SK-N-SH treated with all-trans-retinoic acid at 6 μM for 48 hours (cell line): ENCODE data around the gene AIP.

Experiments used
- ATAC-seq: fragments of 200-7000 bp; cut with Tn5 transposase; 3 replicates; pipeline ENCODE4 v1.9.1; 2020; ENCODE audit warnings: mild to moderate bottlenecking, moderate library complexity
- ARNTL ChIP-seq: fragments of 450-650 bp; formaldehyde crosslinking; IDR thresholded peaks from 2 replicates; pipeline ENCODE4 v1.5.0; 2020; ENCODE audit warnings: low read depth, mild to moderate bottlenecking, moderate library complexity, borderline replicate concordance
- BACH2 ChIP-seq: fragments of 250-450 bp; sonication (Bioruptor Pico); IDR thresholded peaks from 2 replicates; pipeline ENCODE4 v1.9.0; 2021; ENCODE audit warnings: mild to moderate bottlenecking, borderline replicate concordance
- CREB5 ChIP-seq: fragments of 250-450 bp; sonication (Bioruptor Pico); IDR thresholded peaks from 2 replicates; pipeline ENCODE4 v1.5.1; 2020; ENCODE audit warnings: low read depth, mild to moderate bottlenecking, moderate library complexity
- CSDC2 ChIP-seq: fragments of 250-450 bp; sonication (Bioruptor Pico); IDR thresholded peaks from 2 replicates; pipeline ENCODE4 v1.5.0; 2020; ENCODE audit warnings: mild to moderate bottlenecking, moderate library complexity
- CSRNP3 ChIP-seq: fragments of 250-450 bp; sonication (Bioruptor Pico); IDR thresholded peaks from 2 replicates; pipeline ENCODE4 v1.5.1; 2021; ENCODE audit warnings: mild to moderate bottlenecking, moderate library complexity
- ESRRG ChIP-seq: fragments of 250-450 bp; sonication (Bioruptor Pico); IDR thresholded peaks from 2 replicates; pipeline ENCODE4 v1.6.1; 2021; ENCODE audit warnings: mild to moderate bottlenecking
- GLIS3 ChIP-seq: fragments of 250-450 bp; sonication (Bioruptor Pico); IDR thresholded peaks from 2 replicates; pipeline ENCODE4 v1.5.0; 2020; ENCODE audit warnings: mild to moderate bottlenecking, moderate library complexity
- ISL1 ChIP-seq: fragments of 250-450 bp; sonication (Bioruptor Pico); IDR thresholded peaks from 2 replicates; pipeline ENCODE4 v2.1.2; 2022; ENCODE audit warnings: mild to moderate bottlenecking, moderate library complexity
- OSR1 ChIP-seq: fragments of 250-450 bp; sonication (Bioruptor Pico); IDR thresholded peaks from 2 replicates; pipeline ENCODE4 v1.8.0; 2022; ENCODE audit warnings: moderate library complexity, mild to moderate bottlenecking, inconsistent platforms
- PATZ1 ChIP-seq: fragments of 250-450 bp; sonication (Bioruptor Pico); IDR thresholded peaks from 2 replicates; pipeline ENCODE4 v1.8.0; 2020; ENCODE audit warnings: mild to moderate bottlenecking, moderate library complexity, borderline replicate concordance
- POU6F1 ChIP-seq: fragments of 250-450 bp; sonication (Bioruptor Pico); IDR thresholded peaks from 2 replicates; pipeline ENCODE4 v1.8.0; 2021; ENCODE audit warnings: low read depth, mild to moderate bottlenecking, moderate library complexity, borderline replicate concordance
- PPARA ChIP-seq: fragments of 250-450 bp; sonication (Bioruptor Pico); IDR thresholded peaks from 2 replicates; pipeline ENCODE4 v1.5.0; 2020; ENCODE audit warnings: mild to moderate bottlenecking, borderline replicate concordance
- RARB ChIP-seq: fragments of 250-450 bp; sonication (Bioruptor Pico); IDR thresholded peaks from 2 replicates; pipeline ENCODE4 v1.8.0; 2021; ENCODE audit warnings: mild to moderate bottlenecking, moderate library complexity
- SNAI2 ChIP-seq: fragments of 250-450 bp; sonication (Bioruptor Pico); IDR thresholded peaks from 2 replicates; pipeline ENCODE4 v1.5.0; 2020; ENCODE audit warnings: mild to moderate bottlenecking, moderate library complexity
- TCF4 ChIP-seq: fragments of 250-450 bp; sonication (Bioruptor Pico); IDR thresholded peaks from 2 replicates; pipeline ENCODE4 v1.8.0; 2021; ENCODE audit warnings: mild to moderate bottlenecking, moderate library complexity, borderline replicate concordance
- TOX ChIP-seq: fragments of 250-450 bp; sonication (Bioruptor Pico); IDR thresholded peaks from 2 replicates; pipeline ENCODE4 v1.8.0; 2021; ENCODE audit warnings: mild to moderate bottlenecking, moderate library complexity, borderline replicate concordance
- TSHZ2 ChIP-seq: fragments of 250-450 bp; sonication (Bioruptor Pico); IDR thresholded peaks from 2 replicates; pipeline ENCODE4 v1.5.0; 2020; ENCODE audit warnings: mild to moderate bottlenecking, moderate library complexity
- ZFP3 ChIP-seq: fragments of 250-450 bp; sonication (Bioruptor Pico); IDR thresholded peaks from 2 replicates; pipeline ENCODE4 v1.5.0; 2020; ENCODE audit warnings: mild to moderate bottlenecking, moderate library complexity
- ZFP30 ChIP-seq: fragments of 450-650 bp; formaldehyde crosslinking; IDR thresholded peaks from 2 replicates; pipeline ENCODE4 v1.5.0; 2022; ENCODE audit warnings: mild to moderate bottlenecking, moderate library complexity
- ZNF565 ChIP-seq: fragments of 450-650 bp; formaldehyde crosslinking; conservative IDR thresholded peaks from 2 replicates; pipeline ENCODE4 v1.5.0; 2020; ENCODE audit warnings: low read depth, mild to moderate bottlenecking, moderate library complexity
- ZNF70 ChIP-seq: fragments of 450-650 bp; formaldehyde crosslinking; IDR thresholded peaks from 2 replicates; pipeline ENCODE4 v1.5.0; 2020; ENCODE audit warnings: mild to moderate bottlenecking, moderate library complexity
- ZNF8 ChIP-seq: fragments of 450-650 bp; formaldehyde crosslinking; IDR thresholded peaks from 2 replicates; pipeline ENCODE4 v1.5.0; 2020; ENCODE audit warnings: mild to moderate bottlenecking, moderate library complexity

The AIP gene

GRCh38 chr11:67530282-67530592, 47.4 kb downstream of the AIP start:
- no peak for ATAC-seq
- TF ChIP-seq SNAI2 (CRISPR knock-in tag) (no peak), PPARA (CRISPR knock-in tag) (no peak), GLIS3 (CRISPR knock-in tag) (no peak), TSHZ2 (CRISPR knock-in tag) (no peak), ZFP30 (CRISPR knock-in tag) (no peak), ZNF70 (CRISPR knock-in tag) (no peak), RARB (no peak), ARNTL (CRISPR knock-in tag) (no peak), ESRRG (CRISPR knock-in tag) (no peak), CSRNP3 (no peak), ISL1 (no peak), POU6F1 (no peak), PATZ1 (CRISPR knock-in tag) (no peak), CSDC2 (CRISPR knock-in tag) (no peak), ZNF8 (CRISPR knock-in tag) (no peak), BACH2 (CRISPR knock-in tag) (no peak), CREB5 (CRISPR knock-in tag) (no peak)
- TF ChIP-seq, all 23 proteins: peak for 0

GRCh38 chr11:67532889-67533288, 50.1 kb downstream of the AIP start:
- TF ChIP-seq GLIS3 (CRISPR knock-in tag) (no peak), SNAI2 (CRISPR knock-in tag) (no peak), ZNF565 (no peak), ISL1 (no peak), OSR1 (CRISPR knock-in tag) (no peak), CSRNP3 (no peak), ZFP3 (no peak), CSDC2 (CRISPR knock-in tag) (no peak)
- ATAC-seq = no peak

- no peak for ATAC-seq
- no peak for TF ChIP-seq SNAI2 (CRISPR knock-in tag)
- TF ChIP-seq ZFP3 = no peak
- no peak for TF ChIP-seq GLIS3 (CRISPR knock-in tag)
- TF ChIP-seq ESRRG (CRISPR knock-in tag) = no peak
- TF ChIP-seq OSR1 (CRISPR knock-in tag) = no peak
- no peak for TF ChIP-seq CSDC2 (CRISPR knock-in tag)
- no peak for TF ChIP-seq PATZ1 (CRISPR knock-in tag)
- no peak for TF ChIP-seq ZNF565
- no peak for TF ChIP-seq TCF4 (CRISPR knock-in tag)
- no peak for TF ChIP-seq ZNF8 (CRISPR knock-in tag)
- no peak for TF ChIP-seq ZFP30 (CRISPR knock-in tag)
- no peak for TF ChIP-seq CSRNP3
- no peak for TF ChIP-seq TOX (CRISPR knock-in tag)
- TF ChIP-seq ARNTL (CRISPR knock-in tag) = no peak
These were observed 51.3 kb downstream of the AIP start for GRCh38 chr11:67534070-67534679.
